H9 (cell line): ENCODE results near the gene BRCA2. TPM values are rescaled to one million over a fixed set of nuclear protein-coding genes. Genes with fewer than 3 reads are reported as not detected.

Experiments used
- DNase-seq: peaks from one replicate; pipeline ENCODE4 v3.0.0-alpha.2; 2017
- H2AFZ ChIP-seq: one replicate; pipeline ENCODE4 v1.6.1; 2013; ENCODE audit warnings: mild to moderate bottlenecking, low read length, control low read depth, moderate library complexity
- H2AK5ac ChIP-seq: 2 replicates; pipeline ENCODE4 v1.6.1; 2013; ENCODE audit warnings: low read length, control low read depth, mixed read lengths; ENCODE audit not compliant: insufficient read length
- H2BK120ac ChIP-seq: one replicate; pipeline ENCODE4 v1.6.1; 2013; ENCODE audit warnings: low read depth, mild to moderate bottlenecking, low read length, control low read depth, inconsistent platforms; ENCODE audit not compliant: poor library complexity, severe bottlenecking
- H2BK12ac ChIP-seq: 2 replicates; pipeline ENCODE4 v1.6.1; 2013; ENCODE audit warnings: low read length, control low read depth, mixed read lengths, low read depth; ENCODE audit not compliant: insufficient read length
- H2BK15ac ChIP-seq: 2 replicates; pipeline ENCODE4 v1.6.1; 2013; ENCODE audit warnings: low read depth, low read length, control low read depth
- H2BK20ac ChIP-seq: one replicate; pipeline ENCODE4 v1.6.1; 2013; ENCODE audit warnings: low read depth, mild to moderate bottlenecking, low read length, control low read depth, inconsistent platforms; ENCODE audit not compliant: poor library complexity, severe bottlenecking
- H2BK5ac ChIP-seq: 2 replicates; pipeline ENCODE4 v1.6.1; 2013; ENCODE audit warnings: low read length, control low read depth, mixed read lengths; ENCODE audit not compliant: insufficient read length
- H3K14ac ChIP-seq: 2 replicates; pipeline ENCODE4 v1.6.1; 2013; ENCODE audit warnings: low read length, control low read depth; ENCODE audit not compliant: insufficient read depth
- H3K18ac ChIP-seq: 2 replicates; pipeline ENCODE4 v1.6.1; 2013; ENCODE audit warnings: low read depth, mild to moderate bottlenecking, mixed read lengths, low read length, control low read depth; ENCODE audit not compliant: insufficient read length
- H3K23ac ChIP-seq: 2 replicates; pipeline ENCODE4 v1.6.1; 2013; ENCODE audit warnings: low read length, control low read depth, mixed read lengths, low read depth; ENCODE audit not compliant: insufficient read length
- H3K23me2 ChIP-seq: 2 replicates; pipeline ENCODE4 v1.6.1; 2013; ENCODE audit warnings: low read depth, mild to moderate bottlenecking, mixed read lengths, low read length, control low read depth; ENCODE audit not compliant: insufficient read length, poor library complexity, severe bottlenecking
- H3K27ac ChIP-seq: 2 replicates; pipeline ENCODE4 v1.5.1; 2013; ENCODE audit warnings: low read length, control low read depth, mixed read lengths, low read depth; ENCODE audit not compliant: insufficient read length
- H3K27me3 ChIP-seq: 2 replicates; pipeline ENCODE4 v1.6.1; 2013; ENCODE audit warnings: low read length, control low read depth, inconsistent platforms; ENCODE audit not compliant: insufficient read depth
- H3K4ac ChIP-seq: 2 replicates; pipeline ENCODE4 v1.6.1; 2013; ENCODE audit warnings: low read depth, mild to moderate bottlenecking, control low read depth, inconsistent platforms, low read length, moderate library complexity
- H3K4me1 ChIP-seq: 2 replicates; pipeline ENCODE4 v1.6.1; 2013; ENCODE audit warnings: low read length, control low read depth, inconsistent platforms; ENCODE audit not compliant: insufficient read depth
- H3K4me2 ChIP-seq: 2 replicates; pipeline ENCODE4 v1.6.1; 2013; ENCODE audit warnings: low read length, control low read depth, mixed read lengths; ENCODE audit not compliant: insufficient read length, insufficient read depth
- H3K56ac ChIP-seq: 2 replicates; pipeline ENCODE4 v1.6.1; 2013; ENCODE audit warnings: low read depth, mild to moderate bottlenecking, mixed read lengths, low read length, control low read depth; ENCODE audit not compliant: insufficient read length
- H3K79me1 ChIP-seq: 2 replicates; pipeline ENCODE4 v1.6.1; 2013; ENCODE audit warnings: low read depth, mild to moderate bottlenecking, moderate library complexity, low read length, control low read depth, inconsistent platforms; ENCODE audit not compliant: insufficient read depth, poor library complexity, severe bottlenecking
- H3K79me2 ChIP-seq: 2 replicates; pipeline ENCODE4 v1.6.1; 2013; ENCODE audit warnings: low read length, control low read depth, inconsistent platforms; ENCODE audit not compliant: insufficient read depth
- H3K9ac ChIP-seq: 2 replicates; pipeline ENCODE4 v1.6.1; 2013; ENCODE audit warnings: low read length, control low read depth, mixed read lengths; ENCODE audit not compliant: insufficient read length; ENCODE audit errors: extremely low read depth
- H3K9me3 ChIP-seq: one replicate; pipeline ENCODE4 v1.6.1; 2013; ENCODE audit warnings: low read depth, low read length, inconsistent platforms; ENCODE audit not compliant: control insufficient read depth
- H3T11ph ChIP-seq: one replicate; pipeline ENCODE4 v1.6.1; 2013; ENCODE audit warnings: mild to moderate bottlenecking, low read length, control low read depth, inconsistent platforms
- H4K20me1 ChIP-seq: one replicate; pipeline ENCODE4 v1.6.1; 2013; ENCODE audit not compliant: control insufficient read depth, insufficient read length, insufficient read depth
- H4K5ac ChIP-seq: 2 replicates; pipeline ENCODE4 v1.6.1; 2013; ENCODE audit warnings: low read depth, mild to moderate bottlenecking, mixed read lengths, low read length, control low read depth; ENCODE audit not compliant: insufficient read length
- H4K8ac ChIP-seq: replicated peaks from 2 replicates; pipeline ENCODE4 v1.6.1; 2013; ENCODE audit warnings: low read length, control low read depth, mixed read lengths, low read depth; ENCODE audit not compliant: insufficient read length
- H4K91ac ChIP-seq: 2 replicates; pipeline ENCODE4 v1.6.1; 2013; ENCODE audit warnings: low read depth, mild to moderate bottlenecking, moderate library complexity, mixed read lengths, low read length, control low read depth; ENCODE audit not compliant: insufficient read length
- H3K27ac Mint-ChIP-seq, 3 experiments: 2 replicates in 2 of 3; 3 replicates in 1 of 3; pipeline ENCODE4 v1.8.0; 2020 to 2021; ENCODE audit warnings: mixed read lengths in 3 of 3, mild to moderate bottlenecking in 1 of 3, moderate library complexity in 1 of 3
- H3K27me3 Mint-ChIP-seq: 2 replicates; pipeline ENCODE4 v1.8.0; 2021; ENCODE audit warnings: low read depth, mild to moderate bottlenecking, moderate library complexity, mixed read lengths
- H3K36me3 Mint-ChIP-seq, 3 experiments: 2 replicates in 2 of 3; 3 replicates in 1 of 3; pipeline ENCODE4 v1.8.0; 2020 to 2021; ENCODE audit warnings: low read depth in 3 of 3, mixed read lengths in 3 of 3; ENCODE audit not compliant: insufficient read depth in 1 of 3
- H3K4me1 Mint-ChIP-seq, 2 experiments: 2 replicates each; pipeline ENCODE4 v1.8.0; 2020; ENCODE audit warnings: mixed read lengths in 2 of 2
- H3K4me3 Mint-ChIP-seq, 2 experiments: 2 replicates in 1 of 2; 3 replicates in 1 of 2; pipeline ENCODE4 v1.8.0; 2020 to 2021; ENCODE audit warnings: mild to moderate bottlenecking in 2 of 2, mixed read lengths in 2 of 2, moderate library complexity in 1 of 2
- H3K9me3 Mint-ChIP-seq, 2 experiments: 2 replicates in 1 of 2; 3 replicates in 1 of 2; pipeline ENCODE4 v1.8.0; 2020; ENCODE audit warnings: mild to moderate bottlenecking in 2 of 2, mixed read lengths in 2 of 2, moderate library complexity in 1 of 2
- WGBS: extraction: QIAGEN DNeasy Blood & Tissue Kit; methylation state at CpG from one replicate; pipeline ENCODE4 v1.1.7; 2013; ENCODE audit warnings: missing lambda C conversion rate, low lambda C conversion rate, mixed read lengths; ENCODE audit not compliant: insufficient read length; ENCODE audit errors: extremely low coverage; 5-methylcytosine and 5-hydroxymethylcytosine counted together
- total RNA-seq: library from RNA; stranded (reverse); gene quantifications from 2 replicates; pipeline ENCODE4 v1.2.1, GENCODE V29; 2021
- TF ChIP-seq, protein P1 (sequence below): fragments of 200-600 bp; sonication (generic); conservative IDR thresholded peaks from 3 replicates; pipeline ENCODE4 v1.8.0; 2021; ENCODE audit warnings: antibody characterized with exemption, mild to moderate bottlenecking

The BRCA2 gene
- total RNA-seq, 1 experiment from 2014 or later: 17.0 TPM

- DNase-seq: no peak
- Histone ChIP-seq H4K8ac (no peak overlapping the region), H3T11ph (no peak overlapping the region), H3K79me2 (no peaks in the 10 kb centered on the region), H3K4me1 (no peaks in the 10 kb centered on the region; the same call in 1 of the 2 replicates), H2BK20ac (no peak overlapping the region), H2BK5ac (no peak overlapping the region), H3K4me2 (no peak overlapping the region), H3K23ac (no peak overlapping the region), H3K14ac (no peak overlapping the region), H2BK15ac (no peak overlapping the region), H3K79me1 (no peaks in the 10 kb centered on the region), H3K9me3 (no peaks in the 10 kb centered on the region), H4K91ac (no peak overlapping the region), H4K20me1 (no peaks in the 10 kb centered on the region), H3K4ac (no peak overlapping the region), H3K27me3 (no peaks in the 10 kb centered on the region), H3K56ac (no peak overlapping the region), H2AK5ac (no peak overlapping the region), H3K9ac (no peak overlapping the region), H3K23me2 (peaks cover 3% of the 10 kb centered on the region), H4K5ac (no peak overlapping the region), H2BK12ac (no peak overlapping the region), H2AFZ (no peak overlapping the region), H3K27ac (no peak overlapping the region), H2BK120ac (no peak overlapping the region), H3K18ac (no peak overlapping the region)
- no peak overlapping the region for H3K4me3 Mint-ChIP-seq
- TF ChIP-seq, protein P1, sequence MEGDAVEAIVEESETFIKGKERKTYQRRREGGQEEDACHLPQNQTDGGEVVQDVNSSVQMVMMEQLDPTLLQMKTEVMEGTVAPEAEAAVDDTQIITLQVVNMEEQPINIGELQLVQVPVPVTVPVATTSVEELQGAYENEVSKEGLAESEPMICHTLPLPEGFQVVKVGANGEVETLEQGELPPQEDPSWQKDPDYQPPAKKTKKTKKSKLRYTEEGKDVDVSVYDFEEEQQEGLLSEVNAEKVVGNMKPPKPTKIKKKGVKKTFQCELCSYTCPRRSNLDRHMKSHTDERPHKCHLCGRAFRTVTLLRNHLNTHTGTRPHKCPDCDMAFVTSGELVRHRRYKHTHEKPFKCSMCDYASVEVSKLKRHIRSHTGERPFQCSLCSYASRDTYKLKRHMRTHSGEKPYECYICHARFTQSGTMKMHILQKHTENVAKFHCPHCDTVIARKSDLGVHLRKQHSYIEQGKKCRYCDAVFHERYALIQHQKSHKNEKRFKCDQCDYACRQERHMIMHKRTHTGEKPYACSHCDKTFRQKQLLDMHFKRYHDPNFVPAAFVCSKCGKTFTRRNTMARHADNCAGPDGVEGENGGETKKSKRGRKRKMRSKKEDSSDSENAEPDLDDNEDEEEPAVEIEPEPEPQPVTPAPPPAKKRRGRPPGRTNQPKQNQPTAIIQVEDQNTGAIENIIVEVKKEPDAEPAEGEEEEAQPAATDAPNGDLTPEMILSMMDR: no peak
- WGBS: no CpG with 5 or more reads among the region's 3 CpGs
- peaks cover 2% of the 10 kb centered on the region; the same call in 1 of the 2 replicates for H3K27me3 Mint-ChIP-seq
- no peaks in the 10 kb centered on the region; a peak in 2 of 7 replicates for H3K36me3 Mint-ChIP-seq
- H3K27ac Mint-ChIP-seq: no peak overlapping the region
- H3K9me3 Mint-ChIP-seq: no peaks in the 10 kb centered on the region; a peak in 1 of 5 replicates
- peaks cover 6 to 7% of the 10 kb centered on the region in 2 experiments for H3K4me1 Mint-ChIP-seq
Observed at GRCh38 chr13:32432856-32433255, 117.5 kb downstream of the BRCA2 start.
